Fibroblast of skin of left biceps (primary cell): ENCODE results near the gene HBQ1.
A peak's percentile ranks its signal among the peaks of the same experiment; 100 is the strongest.
"Not testable (repeated sequence)": the region's sequence is repeated elsewhere in the genome, so short reads cannot be mapped to it uniquely, and the experiment has no call there.

Experiments
- DNase-seq, 2 experiments: peaks; one replicate each; pipeline ENCODE4 v3.0.0-alpha.2; 2013; ENCODE audit warnings: low read depth in 2 of 2

The HBQ1 gene

DNA sequence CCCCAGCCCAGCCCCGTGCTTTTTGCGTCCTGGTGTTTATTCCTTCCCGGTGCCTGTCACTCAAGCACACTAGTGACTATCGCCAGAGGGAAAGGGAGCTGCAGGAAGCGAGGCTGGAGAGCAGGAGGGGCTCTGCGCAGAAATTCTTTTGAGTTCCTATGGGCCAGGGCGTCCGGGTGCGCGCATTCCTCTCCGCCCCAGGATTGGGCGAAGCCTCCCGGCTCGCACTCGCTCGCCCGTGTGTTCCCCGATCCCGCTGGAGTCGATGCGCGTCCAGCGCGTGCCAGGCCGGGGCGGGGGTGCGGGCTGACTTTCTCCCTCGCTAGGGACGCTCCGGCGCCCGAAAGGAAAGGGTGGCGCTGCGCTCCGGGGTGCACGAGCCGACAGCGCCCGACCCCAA lies 4.3 kb upstream of the HBQ1 start:
- not testable (repeated sequence) for DNase-seq

DNA sequence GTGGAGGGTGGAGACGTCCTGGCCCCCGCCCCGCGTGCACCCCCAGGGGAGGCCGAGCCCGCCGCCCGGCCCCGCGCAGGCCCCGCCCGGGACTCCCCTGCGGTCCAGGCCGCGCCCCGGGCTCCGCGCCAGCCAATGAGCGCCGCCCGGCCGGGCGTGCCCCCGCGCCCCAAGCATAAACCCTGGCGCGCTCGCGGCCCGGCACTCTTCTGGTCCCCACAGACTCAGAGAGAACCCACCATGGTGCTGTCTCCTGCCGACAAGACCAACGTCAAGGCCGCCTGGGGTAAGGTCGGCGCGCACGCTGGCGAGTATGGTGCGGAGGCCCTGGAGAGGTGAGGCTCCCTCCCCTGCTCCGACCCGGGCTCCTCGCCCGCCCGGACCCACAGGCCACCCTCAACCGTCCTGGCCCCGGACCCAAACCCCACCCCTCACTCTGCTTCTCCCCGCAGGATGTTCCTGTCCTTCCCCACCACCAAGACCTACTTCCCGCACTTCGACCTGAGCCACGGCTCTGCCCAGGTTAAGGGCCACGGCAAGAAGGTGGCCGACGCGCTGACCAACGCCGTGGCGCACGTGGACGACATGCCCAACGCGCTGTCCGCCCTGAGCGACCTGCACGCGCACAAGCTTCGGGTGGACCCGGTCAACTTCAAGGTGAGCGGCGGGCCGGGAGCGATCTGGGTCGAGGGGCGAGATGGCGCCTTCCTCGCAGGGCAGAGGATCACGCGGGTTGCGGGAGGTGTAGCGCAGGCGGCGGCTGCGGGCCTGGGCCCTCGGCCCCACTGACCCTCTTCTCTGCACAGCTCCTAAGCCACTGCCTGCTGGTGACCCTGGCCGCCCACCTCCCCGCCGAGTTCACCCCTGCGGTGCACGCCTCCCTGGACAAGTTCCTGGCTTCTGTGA lies 3.5 kb upstream of the HBQ1 start, which contains the start of gene HBA1:
Gene HBA1 (plus strand): TSS at position 204 of the 906 bp plus-strand sequence. CDS start 37 bp downstream, at position 241.
- not testable (repeated sequence) for DNase-seq

DNA sequence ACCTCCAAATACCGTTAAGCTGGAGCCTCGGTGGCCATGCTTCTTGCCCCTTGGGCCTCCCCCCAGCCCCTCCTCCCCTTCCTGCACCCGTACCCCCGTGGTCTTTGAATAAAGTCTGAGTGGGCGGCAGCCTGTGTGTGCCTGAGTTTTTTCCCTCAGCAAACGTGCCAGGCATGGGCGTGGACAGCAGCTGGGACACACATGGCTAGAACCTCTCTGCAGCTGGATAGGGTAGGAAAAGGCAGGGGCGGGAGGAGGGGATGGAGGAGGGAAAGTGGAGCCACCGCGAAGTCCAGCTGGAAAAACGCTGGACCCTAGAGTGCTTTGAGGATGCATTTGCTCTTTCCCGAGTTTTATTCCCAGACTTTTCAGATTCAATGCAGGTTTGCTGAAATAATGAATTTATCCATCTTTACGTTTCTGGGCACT lies 2.9 kb upstream of the HBQ1 start:
- DNase-seq, result no peak

DNA sequence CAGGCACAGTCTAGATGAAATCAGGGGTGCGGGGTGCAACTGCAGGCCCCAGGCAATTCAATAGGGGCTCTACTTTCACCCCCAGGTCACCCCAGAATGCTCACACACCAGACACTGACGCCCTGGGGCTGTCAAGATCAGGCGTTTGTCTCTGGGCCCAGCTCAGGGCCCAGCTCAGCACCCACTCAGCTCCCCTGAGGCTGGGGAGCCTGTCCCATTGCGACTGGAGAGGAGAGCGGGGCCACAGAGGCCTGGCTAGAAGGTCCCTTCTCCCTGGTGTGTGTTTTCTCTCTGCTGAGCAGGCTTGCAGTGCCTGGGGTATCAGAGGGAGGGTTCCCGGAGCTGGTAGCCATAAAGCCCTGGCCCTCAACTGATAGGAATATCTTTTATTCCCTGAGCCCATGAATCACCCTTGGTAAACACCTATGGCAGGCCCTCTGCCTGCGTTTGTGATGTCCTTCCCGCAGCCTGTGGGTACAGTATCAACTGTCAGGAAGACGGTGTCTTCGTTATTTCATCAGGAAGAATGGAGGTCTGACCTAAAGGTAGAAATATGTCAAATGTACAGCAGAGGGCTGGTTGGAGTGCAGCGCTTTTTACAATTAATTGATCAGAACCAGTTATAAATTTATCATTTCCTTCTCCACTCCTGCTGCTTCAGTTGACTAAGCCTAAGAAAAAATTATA lies 2.1 kb upstream of the HBQ1 start:
- DNase-seq, result no peak

DNA sequence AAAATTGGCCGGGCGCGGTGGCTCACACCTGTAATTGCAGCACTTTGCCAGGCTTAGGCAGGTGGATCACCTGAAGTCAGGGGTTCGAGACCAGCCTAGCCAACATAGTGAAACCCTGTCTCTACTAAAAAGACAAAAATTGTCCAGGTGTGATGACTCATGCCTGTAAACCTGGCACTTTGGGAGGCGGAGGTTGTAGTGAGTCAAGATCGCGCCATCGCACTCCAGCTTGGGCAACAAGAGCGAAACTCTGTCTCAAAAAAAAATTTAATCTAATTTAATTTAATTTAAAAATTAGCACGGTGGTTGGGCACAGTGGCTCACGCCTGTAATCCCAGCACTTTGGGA lies 1.6 kb upstream of the HBQ1 start:
- no peak for DNase-seq

DNA sequence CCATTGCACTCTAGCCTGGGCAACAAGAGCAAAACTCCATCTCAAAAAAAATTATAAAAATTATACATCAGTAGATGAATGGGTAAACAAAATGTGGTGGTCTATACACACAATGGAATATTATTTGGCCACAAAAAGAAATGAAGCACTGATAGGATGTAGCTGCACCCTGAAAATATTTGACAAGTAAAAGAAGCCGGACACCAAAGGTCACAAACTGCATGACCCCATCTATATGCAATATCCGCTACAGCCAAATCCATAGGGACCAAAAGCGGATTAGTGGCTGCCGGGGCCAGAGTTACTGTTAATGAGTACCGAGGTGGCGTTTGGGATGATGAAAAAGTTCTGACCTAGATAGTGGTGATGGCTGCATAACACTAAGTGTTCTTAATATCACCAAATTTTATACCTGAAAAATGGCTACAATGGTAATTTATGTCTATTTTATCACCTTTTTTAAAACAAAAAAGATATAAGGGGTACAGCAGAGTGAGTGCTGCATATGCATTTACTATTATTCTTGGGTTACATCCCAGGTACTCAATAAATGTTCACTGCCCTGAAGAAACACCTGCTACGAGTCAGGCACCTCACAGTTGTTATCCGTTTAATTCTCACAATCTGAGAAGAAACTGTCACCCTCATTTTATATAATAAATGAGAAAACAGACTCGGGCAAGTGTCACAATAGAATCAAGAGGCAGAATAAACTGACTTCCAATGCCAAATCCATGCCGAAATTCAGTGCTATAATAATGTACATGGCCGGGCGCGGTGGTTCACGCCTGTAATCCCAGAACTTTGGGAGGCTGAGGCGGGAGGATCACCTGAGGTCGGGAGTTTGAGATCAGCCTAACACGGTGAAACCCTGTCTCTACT lies 807 bp upstream of the HBQ1 start:
- no peak for DNase-seq

DNA sequence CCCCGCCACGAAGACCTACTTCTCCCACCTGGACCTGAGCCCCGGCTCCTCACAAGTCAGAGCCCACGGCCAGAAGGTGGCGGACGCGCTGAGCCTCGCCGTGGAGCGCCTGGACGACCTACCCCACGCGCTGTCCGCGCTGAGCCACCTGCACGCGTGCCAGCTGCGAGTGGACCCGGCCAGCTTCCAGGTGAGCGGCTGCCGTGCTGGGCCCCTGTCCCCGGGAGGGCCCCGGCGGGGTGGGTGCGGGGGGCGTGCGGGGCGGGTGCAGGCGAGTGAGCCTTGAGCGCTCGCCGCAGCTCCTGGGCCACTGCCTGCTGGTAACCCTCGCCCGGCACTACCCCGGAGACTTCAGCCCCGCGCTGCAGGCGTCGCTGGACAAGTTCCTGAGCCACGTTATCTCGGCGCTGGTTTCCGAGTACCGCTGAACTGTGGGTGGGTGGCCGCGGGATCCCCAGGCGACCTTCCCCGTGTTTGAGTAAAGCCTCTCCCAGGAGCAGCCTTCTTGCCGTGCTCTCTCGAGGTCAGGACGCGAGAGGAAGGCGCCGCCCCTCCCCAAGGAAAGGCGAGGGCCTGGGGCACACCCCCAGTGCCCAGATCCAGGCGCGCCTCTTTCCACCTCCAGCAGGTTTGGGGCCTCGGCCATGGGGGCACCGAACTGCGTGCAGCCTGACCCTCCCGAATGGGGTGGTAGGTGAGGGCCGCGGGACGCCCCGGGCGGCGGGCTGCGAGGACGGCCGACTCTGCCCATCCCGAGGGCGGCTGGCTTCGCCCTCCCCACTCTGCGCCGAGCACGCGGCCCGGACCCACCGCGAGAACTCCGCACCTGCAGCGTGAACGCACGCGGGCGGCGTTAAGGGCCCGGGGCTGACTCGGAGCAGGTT lies 664 bp downstream of the HBQ1 start:
- no peak for DNase-seq

DNA sequence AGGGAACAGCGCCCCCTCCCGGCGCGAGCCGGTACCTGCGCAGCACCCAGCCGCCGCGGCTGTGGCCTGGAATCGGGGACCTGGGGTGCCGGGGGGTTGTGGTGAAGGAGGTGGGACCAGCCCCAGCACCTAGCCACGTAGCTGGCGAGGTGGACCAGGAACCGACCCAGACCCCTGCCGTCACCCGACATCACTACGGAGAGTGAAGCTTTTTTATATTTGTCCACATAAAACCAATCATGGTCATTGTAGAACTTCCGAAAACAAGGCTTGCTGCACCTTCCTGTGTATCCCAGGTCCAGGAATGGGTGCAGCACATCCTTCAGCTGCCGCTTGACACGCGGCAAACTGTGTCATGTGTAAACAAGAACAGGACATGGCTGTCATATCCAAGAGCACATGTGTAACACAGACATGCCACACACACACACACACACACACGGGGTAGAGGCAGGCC lies 1.3 kb downstream of the HBQ1 start:
- no peak for DNase-seq

DNA sequence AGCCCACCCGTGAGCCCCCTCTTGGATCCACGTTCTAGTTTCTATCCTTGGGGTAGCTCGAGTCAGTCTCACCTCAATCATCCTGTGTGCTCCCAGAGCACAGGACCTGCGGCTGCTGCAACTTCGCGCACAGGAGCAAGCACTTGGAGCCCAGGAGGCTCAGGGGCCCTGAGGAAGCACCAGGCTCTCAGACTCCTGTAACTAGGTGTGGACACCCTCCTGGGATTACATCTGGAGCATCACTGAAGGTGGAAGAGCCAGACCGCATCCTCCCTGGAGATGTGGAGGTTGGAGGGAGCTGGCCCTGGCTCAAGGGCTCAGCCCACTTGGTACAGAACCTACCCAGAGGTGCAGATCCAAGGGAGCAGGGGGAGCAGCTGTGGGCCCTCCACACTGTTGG lies 2.7 kb downstream of the HBQ1 start:
- DNase-seq, result no peak

DNA sequence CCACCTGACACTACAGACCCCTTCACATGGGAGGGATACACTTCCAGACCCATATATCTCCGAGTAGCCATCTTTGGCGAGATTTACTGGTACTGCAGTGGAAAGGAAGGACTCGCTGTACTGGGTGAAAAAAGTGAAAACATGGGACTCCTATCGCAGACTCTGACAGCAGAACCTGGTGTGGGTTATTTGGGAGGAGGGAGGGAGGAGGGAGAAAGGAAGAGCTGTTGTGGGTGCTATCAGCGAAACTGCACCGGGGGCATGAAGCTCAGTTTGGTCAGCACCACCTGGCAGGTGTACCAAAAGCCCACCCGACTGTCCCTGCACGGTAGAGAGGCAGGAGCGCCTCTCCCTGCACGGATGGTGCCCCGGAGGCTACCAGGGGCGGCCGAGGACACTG lies 5.0 kb downstream of the HBQ1 start:
- DNase-seq, result no peak

DNA sequence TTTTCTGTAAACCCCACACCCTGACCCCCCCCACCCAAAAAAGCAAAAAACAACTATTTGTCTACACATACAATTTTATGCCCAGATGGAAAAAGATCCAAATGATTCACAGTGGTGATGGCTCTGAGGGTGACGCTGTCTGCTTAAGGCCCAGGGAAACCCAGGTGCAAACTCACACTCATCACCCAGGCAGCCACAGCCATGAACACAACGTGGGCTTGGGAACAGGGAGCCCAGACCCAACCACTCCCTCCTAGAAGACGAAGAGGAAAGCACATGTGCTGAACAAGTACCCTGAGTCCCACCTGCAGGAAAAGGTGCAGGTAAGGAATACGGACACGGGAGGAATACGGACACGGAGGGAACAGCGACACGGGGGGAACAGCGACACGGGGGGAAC lies 5.4 kb downstream of the HBQ1 start:
- DNase-seq, result no peak

DNA sequence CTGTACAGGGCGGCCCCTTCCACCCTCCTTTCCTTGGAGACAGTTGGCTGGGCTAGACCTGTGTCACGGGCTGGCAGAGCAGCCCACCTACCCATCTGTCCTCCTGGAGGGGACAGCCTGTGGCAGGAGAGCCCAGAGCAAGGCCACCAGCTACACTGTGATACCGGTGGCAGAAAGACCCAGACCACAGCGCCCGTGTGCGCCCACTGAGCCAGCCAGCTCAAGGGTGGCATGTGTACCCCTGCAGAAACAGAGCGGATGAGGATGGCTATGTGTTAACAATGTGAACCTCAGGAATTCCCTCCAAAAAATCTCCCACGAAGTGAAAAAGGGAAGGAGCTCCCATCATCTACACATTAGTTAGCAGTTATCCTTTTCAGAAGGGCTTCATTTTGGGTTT lies 7.1 kb downstream of the HBQ1 start:
- DNase-seq, result no peak

DNA sequence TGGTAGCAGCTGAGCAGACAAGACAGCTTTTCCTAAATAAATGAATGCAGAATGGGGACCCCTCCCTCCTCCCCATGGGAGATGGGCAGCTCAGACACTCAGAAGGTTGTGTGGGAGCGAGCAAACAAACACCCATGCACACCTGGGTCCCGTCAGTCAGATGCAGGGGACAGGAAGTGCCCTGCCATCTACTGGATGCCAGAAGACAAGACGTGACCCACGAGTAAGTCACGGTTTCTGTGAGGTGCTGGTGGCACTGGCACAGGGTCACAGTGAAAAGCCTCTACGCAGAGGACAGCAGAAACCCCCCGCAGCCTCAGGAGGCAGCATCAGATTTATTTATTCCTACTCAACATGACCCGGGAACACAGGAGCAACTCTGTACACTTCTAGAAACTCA lies 8.4 kb downstream of the HBQ1 start:
- DNase-seq, result no peak

DNA sequence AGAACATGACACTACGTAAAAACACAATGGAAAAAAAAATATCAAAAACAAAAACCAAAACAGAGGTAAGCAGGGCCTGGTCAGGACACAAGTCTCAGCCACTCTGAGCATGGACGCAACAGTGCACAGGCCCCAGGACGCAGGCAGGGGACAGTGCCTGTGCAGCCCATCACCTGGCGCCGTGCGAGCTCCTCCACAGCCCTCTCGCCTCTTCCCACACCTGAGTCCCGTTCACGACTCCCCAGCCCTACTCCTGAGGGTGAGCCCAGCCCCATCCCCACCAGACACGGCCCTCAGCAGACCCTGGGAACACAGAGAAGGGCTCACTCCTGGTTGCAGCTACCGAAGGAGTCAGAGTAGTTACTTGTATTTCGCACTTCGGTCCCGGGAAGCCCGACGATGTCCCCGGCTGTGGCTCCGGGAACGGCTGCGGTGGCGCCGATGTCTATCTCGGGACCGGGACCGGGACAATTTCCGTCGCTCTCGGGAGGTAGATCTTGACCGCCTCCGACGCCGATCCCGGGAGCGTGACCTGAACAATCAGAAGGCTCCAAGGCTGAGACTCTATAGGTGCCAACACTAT lies 9.4 kb downstream of the HBQ1 start:
- DNase-seq, result no peak

DNA sequence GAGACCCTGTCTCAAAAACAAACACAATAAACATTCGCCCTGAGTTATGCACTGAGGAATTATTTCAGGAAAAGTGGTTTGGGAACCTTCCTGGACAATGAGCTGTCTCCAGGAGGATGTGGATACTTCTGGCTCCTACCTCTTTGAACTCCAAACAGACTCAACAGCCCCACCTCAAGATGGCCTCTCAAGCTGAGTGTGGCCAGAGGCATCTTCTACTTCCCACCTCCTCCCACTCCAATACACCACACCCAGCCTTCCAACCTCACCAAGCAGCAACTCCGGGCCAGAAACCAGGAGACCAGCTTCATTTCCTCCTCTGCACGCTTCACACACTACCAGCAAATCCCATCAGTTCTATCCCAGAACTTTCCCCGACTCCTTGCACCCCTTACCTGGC lies 11.6 kb downstream of the HBQ1 start:
- no peak for DNase-seq

DNA sequence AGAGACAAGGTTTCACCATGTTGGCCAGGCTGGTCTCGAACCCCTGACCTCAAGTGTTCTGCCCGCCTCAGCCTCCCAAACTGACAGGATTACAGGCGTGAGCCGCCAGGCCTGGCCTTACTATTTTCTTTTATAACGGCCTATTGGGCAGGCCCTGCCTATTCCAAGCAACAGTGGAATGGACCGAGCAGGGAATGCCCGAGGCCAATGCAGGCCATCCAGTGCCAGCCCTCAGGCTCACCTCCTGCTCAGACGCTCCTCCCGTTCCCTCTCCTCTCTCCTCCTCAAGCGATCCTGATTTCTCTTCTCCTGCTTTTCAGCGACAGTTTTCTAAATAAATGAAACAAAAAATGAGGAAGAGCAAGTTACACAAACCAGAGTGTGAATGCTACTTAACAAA lies 12.4 kb downstream of the HBQ1 start:
- no peak for DNase-seq

DNA sequence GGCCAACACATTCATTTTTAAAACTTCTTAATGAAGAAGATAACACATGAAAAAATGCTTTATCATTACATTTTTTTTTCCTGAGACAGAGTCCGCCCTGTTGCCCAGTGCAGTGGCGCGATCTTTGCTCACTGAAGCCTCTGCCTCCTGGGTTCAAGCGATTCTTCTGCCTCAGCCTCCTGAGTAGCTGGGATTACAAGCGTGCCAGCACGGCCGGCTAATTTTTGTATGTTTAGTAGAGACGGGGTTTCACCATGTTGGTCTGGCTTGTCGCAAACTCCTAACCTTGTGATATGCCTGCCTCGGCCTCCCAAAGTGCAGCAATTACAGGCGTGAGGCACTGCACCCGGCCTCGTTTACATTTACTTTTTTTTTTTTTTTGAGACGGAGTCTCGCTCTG lies 13.2 kb downstream of the HBQ1 start:
- no peak for DNase-seq

DNA sequence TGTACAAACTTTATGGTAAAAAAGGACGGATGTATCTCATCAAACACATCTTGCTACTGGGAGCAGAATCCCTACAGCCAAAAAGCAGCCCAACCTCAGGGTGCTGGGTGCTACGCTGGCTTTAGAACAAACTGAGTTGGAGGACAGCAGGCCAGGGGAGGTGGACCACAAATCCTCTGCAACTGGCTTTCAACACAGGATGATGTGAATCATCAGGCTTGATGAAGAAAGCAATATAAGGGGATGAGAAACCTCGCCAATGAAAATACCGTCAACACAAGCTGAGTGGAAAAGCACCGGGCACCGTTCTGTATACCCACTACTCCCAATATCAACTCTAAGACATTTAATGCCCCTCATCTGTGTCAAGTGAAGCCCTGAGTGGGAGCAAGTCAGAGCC lies 14.3 kb downstream of the HBQ1 start:
- no peak for DNase-seq

DNA sequence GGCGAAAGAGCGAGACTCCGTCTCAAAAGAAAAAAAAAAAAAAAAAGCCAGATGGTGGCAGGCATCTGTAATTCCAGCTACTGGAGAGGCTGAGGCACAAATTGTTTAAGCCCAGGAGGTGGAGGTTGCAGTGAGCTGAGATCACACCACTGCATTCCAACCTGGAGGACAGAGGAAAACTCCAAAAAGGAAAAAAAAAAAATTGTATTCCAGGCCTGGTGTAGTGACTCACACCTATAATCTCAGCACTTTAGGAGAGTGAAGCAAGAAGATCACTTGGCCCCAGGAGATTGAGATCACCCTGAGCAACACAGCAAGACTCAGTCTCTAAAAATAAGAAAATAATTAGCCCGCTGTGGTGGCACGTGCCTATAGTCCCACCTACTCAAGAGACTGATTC lies 20.1 kb downstream of the HBQ1 start:
- DNase-seq, result peak; percentile 13 to 17

DNA sequence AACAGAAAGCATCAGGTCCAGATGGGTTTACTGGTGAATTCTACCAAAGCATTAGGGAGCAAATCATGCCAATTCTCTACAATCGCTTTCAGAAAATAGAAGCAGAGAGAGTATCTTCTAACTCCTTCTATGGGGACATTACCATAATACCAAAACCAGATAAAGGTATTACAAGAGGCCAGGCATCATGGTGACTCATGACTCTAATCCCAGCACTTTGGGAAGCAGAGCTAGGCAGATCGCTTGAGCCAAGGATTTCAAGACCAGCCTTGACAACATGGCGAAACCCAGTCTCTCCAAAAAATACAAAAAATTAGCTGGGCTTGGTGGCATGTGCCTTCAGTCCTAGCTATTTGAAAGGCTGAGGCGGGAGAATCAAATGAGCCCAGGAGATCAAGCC lies 23.0 kb downstream of the HBQ1 start:
- DNase-seq, result no peak

DNA sequence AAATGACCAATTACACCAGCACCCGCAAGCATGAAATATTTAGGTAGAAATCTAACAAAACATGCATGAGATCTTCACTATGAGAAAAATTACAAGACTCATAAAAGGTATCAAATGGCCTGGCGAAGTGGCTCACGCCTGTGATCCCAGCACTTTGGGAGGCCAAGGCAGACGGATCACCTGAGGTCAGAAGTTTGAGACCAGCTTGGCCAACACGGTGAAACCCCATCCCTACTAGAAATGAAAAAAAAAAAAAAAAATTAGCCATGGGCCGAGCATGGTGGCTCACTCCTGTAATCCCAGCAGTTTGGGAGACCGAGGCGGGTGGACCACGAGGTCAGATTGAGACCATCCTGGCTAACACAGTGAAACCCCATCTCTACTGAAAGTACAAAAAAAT lies 23.8 kb downstream of the HBQ1 start:
- not testable (repeated sequence) for DNase-seq
